Stimulated activated CD4-positive, alpha-beta T cell treated with anti-CD3 and anti-CD28 coated beads, Interleukin-2, amount 100 ng/mL, for 24 hours (primary cell): ENCODE results near the gene GTF2F1.
A peak's percentile ranks its signal among the peaks of the same experiment; 100 is the strongest.
"Not testable (repeated sequence)": the region's sequence is repeated elsewhere in the genome, so short reads cannot be mapped to it uniquely, and the experiment has no call there.

Experiments used
- DNase-seq, 2 donors: peaks; one replicate each; pipeline ENCODE4 v3.0.0-alpha.2; 2020

GTF2F1 gene, protein sequence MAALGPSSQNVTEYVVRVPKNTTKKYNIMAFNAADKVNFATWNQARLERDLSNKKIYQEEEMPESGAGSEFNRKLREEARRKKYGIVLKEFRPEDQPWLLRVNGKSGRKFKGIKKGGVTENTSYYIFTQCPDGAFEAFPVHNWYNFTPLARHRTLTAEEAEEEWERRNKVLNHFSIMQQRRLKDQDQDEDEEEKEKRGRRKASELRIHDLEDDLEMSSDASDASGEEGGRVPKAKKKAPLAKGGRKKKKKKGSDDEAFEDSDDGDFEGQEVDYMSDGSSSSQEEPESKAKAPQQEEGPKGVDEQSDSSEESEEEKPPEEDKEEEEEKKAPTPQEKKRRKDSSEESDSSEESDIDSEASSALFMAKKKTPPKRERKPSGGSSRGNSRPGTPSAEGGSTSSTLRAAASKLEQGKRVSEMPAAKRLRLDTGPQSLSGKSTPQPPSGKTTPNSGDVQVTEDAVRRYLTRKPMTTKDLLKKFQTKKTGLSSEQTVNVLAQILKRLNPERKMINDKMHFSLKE

DNA sequence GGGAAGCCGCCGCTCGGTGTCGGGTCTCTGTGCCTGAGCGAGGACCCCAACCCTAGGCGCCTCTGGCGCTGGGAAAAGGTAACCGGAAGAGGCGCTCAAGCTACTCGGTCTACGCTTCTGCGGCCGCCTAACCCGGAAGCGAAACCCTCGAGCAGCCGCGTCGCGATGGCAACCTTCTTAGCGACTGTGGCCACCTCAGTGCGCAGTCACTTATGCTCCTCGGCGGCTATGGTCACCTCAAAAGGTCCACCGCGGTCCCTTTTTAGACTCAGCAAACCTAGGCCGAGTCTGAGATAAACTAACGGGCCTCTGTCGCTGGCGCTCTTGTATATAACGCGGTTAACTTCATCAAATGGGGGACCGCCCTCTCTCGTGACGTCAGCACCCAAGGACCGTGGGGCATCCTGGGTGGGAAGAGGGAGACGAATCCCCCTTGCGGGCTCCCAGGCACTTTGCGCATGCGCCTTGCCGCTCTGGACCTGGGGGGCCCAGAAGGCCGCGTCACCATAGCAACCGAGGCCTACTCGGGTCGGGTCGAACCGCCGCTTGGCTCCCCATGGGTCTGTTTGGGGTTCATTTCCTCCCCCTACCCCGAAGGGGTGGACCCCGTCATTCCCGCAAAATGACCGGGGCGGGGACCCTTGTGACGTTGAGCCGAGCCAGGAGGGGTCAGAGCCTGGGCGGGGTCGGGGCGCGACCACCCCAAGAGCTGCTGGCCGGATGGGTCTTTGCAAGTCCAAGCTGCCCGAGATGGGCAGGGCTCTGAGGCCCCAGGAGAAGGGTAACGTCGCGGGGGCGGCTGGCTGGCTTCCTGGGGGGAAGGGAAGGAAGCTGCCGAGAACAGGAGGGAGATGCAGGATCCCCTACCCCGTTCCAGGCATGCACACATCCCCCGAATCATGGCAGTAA lies at the start of gene GTF2F1:
GTF2F1 (minus strand) TSS at position 91 of the 909 bp plus-strand sequence. CDS start 169 bp downstream, outside the sequence.
- peak; percentile 94 for DNase-seq

DNA sequence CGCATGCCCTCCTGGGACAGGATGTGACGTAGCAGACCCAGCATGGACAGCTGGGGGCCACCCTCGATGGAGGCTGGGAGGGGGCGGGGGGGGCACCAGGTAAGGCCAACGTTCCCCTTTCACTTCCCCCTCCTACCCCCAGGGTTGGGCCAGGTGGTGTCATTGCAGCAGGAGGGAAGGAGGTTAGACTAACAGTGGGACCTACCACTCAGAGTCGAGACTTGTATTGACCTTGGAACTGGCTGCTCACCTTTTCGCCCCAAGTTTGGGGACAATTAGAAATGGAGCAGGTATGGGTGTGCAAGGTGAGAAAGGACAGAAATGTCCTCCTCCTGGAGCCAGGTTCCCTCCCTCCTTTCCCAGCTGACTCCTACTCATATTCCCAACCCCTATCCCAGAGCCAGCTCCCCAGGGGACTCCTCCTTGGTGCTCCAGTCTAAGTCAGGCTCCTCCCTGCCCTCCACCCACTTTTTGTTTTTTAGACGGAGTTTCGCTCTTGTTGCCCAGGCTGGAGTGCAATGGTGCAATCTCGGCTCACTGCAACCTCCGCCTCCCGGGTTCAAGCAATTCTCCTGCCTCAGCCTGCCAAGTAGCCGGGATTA lies 49.2 kb upstream of the GTF2F1 start:
- DNase-seq = no peak

DNA sequence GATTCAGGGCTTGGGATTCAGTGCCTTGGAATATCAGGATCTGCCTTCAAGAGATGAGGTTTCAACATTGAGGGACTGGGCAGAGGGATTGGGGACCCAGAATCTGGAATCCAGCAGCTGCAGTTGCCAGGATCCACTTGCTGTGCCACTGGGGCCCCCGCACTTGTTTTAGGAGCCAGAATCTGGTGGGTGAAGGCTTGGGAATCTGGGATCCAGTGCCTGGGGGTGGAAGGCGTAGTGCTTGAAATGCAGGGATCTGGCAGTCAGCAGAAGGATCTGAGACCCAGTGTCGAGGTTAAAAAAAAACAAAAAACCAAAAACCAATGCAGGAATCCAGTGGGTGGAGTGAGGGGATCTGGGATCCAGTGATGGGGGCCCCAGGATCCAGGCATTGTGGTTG lies 47.9 kb upstream of the GTF2F1 start:
- DNase-seq = no peak

DNA sequence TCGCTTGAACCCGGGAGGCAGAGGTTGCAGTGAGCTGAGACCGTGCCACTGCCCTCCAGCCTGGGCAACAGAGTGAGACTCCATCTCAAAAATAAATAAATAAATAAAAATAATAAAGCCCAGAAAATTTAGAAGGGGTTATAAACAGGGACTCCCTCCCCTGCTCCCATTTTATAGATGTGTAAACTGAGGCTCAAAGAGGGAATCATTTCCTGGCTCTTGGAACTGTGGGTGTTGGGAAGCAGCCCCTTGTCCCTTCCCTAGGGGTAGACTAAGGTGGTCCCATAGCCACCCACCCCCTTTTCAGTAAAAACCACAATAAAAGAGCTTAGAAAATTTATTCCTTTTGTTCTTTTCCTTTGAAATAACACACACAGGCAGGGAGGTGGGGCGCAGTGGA lies 46.8 kb upstream of the GTF2F1 start:
- no peak for DNase-seq

DNA sequence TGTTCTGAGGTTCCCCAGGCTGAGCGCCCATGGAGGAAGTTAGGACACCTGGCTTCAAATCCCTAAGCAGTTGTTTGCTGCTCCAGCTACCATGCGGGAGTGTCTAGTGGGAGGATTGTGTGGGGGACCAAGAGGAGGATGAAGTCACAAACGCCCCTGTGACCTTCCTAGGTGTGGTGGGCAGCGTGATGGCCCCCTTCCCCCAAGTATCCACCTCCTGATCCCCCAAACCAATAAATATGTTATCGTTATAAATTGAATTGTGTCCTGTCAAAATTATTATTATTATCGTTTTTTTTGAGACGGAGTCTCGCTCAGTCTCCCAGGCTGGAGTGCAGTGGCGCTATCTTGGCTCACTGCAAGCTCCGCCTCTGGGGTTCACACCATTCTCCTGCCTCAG lies 40.7 kb upstream of the GTF2F1 start, which contains the start of gene SLC25A41:
SLC25A41 (minus strand) TSS at position 101 of the 400 bp plus-strand sequence; CDS start at position 31, 70 bp downstream.
- DNase-seq = no peak

DNA sequence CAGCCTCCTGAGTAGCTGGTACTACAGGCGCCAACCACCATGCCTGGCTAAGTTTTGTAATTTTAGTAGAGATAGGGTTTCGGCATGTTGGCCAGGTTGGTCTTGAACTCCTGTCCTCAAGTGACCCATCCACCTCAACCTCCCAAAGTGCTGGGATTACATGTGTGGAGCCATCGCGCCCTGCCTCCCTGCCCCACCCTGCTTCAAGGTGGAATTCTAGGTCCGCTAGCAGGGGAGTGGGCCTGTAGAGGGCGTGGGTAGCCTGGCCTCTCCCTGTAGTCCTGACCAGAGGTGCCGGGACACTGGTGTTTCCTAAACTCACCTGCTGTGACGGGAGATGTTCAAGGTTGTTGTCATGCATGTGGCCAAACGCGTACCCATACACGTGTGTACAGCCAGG lies 40.2 kb upstream of the GTF2F1 start:
- no peak for DNase-seq

DNA sequence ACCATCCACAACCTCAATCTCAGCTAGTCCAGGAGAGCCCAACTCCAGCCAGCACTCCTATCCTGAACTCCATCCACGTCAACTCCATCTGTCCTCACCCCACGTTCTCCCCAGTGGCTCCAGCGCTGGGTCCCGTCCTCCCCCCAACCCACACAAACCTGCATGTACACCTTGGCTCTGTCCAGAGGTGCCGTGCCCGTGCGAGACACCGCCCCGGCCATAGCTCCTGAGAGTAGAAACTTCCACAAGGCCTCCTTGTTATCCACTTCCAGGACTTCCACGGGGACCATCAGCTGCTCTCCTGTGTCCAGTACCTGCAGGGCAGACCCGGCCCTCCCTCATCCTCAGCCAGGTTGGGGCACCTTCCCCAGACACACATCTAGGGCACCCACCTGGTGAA lies 38.9 kb upstream of the GTF2F1 start:
- no peak for DNase-seq

DNA sequence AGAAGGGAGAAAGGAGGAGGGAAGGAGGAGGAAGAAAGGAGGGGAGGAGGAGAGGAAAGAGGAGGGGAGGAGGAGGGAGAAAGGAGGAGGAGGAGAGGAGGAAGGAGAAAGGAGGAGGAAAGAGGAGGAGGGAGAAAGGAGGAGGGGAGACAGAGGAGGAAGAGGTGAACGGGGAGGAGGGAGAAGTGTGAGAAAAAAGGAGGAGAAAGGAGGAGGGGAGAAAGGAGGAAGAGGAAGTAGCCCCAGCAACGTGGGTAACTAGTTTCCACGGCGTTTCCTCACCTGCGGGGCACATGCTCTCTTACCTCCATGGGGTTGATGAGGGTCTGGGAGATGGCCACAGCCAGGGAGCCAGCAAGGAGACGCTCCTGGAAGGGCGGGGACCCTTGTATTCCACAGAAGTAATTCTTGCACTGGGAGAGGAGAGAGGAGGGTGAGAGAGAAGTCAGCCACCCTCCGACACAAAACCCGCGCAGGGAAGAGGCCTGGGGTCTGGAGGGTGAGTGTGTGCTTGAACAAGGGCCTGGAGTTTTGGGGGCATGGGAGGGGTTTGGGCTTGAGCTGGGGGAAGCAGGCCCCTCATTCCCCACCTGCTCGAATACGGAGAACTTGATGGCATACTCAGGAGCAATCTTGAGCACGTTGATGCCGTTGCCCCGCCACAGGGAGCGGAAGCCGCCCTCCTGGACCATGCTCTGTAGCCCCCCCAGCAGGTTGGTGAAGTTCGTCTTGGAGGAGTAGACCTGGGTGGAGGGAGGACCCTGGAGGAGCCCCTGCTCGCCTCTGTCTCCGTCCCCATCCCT lies 36.7 kb upstream of the GTF2F1 start:
- no peak for DNase-seq

DNA sequence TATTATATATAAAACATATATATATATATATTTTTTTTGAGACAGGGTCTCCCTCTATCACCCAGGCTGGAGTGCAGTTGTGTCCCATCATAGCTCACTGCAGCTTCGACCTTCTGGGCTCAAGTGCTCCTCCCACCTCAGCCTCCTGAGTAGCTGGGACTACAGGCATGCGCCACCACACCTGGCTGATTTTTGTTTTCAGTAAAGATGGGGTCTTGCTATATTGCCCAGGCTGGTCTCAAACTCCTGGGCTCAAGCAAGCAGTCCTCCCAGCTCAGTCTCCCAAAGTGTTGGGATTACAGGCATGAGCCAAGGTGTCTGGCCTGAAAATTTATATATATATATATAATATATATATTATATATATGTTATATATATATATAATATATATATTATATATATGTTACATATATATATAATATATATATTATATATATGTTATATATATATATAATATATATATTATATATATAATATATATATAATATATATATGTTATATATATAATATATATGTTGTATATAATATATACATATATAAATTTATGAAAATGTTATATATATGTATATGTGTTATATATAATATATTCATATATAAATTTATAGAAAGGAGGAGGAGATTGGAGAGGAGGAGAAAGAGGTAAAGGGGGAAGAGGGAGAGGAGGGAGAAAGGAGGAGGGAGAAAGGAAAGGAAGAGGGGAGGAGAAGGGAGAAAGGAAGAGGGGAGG lies 35.9 kb upstream of the GTF2F1 start:
- DNase-seq = not testable (repeated sequence)

DNA sequence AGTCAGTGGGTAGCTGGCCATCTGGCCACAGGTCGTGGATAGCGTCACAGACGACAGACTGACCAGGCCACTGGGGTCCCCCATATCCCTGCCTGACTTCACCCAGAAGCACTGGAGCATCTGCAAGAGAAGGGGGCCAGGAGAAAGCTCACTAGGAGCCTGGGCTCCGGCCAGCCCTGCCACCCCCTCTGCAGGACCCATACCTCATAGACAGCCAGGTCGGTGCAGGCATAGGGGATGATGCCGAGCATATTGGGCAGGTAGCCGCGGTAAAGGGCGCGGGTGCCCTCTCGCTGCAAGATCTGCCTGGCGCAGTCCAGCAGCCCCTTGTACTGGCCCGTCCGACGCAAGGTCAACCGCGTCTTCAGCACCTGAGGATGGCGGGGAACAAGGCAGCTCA lies 34.2 kb upstream of the GTF2F1 start:
- no peak for DNase-seq

DNA sequence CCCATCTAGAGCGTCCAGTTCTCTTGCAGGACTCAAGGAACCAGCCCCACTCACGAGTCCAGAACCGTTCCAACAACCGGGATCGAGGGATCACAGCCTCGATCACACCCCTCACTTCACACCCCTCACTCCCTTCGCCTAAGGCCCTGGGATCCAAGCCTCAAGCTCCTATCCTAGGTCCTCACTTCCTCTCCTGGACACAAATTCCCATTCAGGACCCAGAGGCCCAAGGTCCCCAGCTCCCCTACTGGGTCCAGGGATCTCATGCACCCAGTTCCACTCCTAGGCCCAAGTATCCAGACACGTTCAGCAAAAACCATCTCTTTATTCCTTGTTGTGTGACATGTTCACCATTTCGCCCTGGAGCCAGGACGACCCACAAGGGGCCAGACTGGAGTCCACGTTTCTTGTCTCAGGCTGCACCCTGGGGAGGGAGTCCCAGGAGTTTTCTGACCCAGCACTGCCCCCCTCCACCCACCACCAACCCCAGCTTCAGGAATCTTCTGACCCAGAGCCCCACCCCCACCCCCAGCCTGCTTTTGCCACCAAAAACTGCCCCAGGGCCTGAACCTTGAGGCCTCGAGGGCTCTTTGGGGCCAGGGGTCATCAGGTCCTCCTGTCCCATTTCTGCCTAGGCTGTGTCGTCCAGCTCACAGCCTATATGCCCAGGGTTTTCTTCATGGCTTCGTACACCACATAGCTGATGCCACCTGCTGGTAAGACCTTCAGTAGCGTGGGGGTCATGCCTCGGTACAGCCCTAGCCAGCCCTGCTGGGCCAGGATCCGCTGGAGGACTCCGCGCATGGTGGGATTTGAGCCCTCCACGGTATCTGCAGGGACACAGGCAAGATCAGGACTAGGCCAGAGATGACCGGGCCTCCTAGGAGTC lies 33.0 kb upstream of the GTF2F1 start:
- DNase-seq = no peak

DNA sequence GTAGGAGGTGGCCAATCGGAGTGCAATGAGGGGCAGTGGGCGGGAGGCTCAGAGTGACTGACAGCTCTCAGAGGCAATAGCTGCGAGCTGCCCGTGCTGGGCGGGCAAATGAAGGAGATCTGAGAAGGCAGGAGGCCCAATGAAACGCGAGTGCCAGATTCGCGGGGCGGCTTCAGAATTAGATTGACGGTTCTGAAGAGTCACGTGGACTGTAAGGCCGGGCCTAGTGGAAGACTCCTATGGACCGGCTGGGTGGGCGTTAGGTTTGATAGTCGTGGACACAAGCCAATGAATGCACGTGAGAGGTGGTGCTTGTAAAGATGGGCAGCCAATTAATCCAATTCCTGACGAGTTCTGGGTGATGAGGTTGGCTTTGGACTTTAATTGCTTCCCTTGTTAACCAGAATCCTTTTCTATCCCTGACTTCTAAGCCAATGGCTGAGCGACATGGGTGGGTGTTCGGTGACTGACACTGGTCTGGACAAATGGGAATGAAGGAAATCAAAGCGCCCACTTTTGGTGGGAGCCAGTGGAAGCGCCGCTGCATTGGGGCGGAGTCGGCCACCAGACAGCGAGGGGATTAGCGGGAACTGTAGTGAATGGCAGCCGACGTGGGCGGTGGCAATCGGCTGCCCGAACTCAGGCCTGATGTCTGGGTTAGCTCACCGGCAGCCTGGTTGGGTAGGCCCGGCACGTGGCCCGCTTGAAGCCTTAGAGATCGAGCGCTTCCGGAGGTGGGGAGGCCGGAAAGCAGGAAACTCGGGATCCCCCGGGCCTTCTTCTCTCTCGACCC lies 32.2 kb upstream of the GTF2F1 start:
- DNase-seq = peak; percentile 99

DNA sequence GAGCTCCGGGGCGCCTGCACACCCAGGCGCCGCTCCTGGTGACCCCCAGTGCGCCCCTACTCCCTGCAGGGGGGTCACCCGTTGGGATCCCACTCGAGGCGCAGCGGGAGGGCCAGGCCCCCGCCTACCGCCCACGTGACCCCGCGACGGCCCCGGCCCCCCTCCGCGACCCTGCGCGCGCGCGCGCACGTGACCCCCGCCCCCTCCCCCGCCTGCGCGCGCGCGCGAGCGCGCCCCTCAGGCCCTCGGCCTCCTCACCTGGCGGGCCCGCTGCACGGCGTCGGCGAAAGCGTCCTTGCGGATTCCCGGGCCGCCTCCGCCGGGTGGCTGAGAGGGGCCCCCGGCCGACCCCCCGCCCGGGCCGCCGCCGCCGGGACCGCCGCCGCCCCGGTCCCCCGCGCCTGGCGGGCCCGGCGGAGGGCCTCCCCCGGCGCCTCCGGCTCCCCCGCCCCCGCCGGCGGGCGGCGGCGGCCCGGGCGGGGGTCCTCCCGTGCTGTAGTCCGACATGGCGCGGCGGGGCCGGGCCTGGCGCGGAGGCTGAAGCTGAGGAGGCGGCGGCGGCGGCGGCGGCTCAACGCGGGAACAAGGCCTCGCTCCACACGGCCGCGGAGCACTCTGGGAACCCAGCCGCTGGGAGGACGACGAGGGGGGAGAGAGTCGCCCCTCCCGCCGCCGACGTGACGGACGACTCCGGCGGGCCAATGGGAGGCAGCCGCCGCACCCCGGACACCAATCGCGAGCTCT lies 31.4 kb upstream of the GTF2F1 start, which contains the start of gene KHSRP:
KHSRP (minus strand) TSS at position 617 of the 744 bp plus-strand sequence; CDS start at position 507, 110 bp downstream.
- DNase-seq = peak; percentile 40 to 46

DNA sequence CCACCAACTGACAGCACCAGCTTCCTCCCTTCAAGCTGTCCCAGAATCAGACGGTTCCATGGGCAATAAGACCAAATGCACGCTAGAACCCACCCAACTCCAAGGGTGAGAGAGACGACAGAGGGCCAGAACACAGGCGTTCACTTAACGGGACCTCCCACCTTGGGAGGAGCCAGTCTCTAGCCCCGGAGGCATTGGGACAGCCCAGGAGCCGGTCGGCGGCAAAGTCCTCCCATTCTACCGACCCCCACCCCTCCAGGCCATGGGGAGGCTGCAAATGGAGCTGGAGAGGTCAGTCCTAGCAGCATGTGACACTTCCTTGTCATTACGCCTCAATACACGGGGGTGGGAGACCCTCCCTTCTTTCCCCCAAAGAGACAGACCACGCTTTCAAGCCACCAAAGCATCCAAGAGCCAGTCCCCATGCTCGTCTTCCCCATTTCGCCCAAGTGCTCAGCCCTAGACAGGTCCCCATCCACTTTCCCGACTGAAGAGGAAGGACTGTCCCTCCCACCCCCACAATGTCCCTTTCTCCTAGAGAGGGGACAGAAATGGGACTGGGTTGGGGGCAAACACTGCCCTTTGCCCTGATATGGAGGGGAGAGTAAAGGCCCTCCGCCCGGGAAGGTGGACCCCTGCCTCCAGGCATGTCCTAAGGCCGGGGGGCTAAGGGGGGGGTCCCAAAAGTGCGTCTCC lies 30.7 kb upstream of the GTF2F1 start:
- peak; percentile 48 to 55 for DNase-seq

DNA sequence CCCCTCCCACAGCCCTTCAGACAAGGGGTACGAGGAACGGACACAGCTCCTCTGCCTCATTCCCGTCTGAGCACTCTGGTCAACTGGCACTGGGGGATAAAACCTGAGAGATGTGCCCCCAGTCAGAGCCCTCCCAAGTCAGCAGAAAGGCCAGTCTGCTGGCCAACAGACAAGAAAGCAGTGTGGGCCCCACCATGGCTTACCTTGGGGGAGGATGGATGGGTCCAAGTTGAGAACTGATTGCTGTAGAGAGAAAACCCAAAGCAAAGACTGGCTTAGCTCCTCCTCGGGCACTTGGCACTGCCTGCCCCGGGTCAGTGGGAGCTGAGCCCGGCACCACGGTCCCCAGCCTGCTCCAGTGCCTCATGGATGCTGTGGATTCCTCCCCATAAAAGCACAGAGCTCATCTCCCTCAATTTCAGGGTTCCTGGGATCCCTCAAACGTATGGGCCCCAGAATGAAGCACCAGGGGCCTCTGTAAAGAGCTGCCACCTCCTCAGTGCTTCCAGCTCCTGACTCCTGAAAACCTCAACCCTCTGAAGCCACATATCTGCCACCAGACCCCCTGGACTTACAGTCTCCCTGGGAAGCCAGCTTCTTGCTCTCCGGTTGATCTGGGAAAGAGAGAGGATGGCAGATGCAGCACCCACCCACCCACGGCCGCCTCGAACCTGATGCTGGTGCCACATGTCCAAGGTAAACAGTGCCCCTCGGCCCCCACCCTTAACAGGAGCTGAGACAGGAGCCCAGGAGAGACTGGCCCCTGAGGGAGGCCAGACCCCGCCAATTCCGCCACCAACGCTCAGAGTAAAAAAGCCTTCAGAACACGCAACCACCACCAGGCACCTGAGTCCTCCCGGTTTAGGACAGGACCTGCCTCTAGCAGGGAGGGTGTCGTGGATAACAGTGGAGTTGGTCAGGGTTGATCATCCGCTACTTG lies 28.4 kb upstream of the GTF2F1 start:
- DNase-seq = no peak

DNA sequence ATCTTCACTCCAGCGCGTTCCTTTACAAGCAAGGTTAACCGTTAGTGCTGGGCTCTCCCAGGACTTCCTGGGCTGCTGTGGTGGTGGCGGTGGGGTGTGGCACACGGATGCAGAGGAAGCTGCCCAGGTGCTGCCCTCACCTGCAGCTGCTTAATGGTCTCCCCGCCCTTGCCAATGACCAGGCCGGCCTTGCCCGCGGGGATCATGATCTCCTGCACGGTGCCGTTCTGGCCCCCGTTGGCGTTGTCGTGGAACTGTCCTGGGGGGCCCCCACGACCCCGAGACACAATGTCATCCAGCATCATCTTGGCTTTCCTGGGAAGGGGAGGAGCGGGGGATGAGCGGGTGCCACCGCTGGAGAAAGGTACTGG lies 25.6 kb upstream of the GTF2F1 start:
- DNase-seq = no peak
